Occipital lobe (tissue), 2 donors: Measurements from ENCODE around the gene DSCAM. TPM values are rescaled to one million over a fixed set of nuclear protein-coding genes. Genes with fewer than 3 reads are reported as not detected.
A peak's percentile ranks its signal among the peaks of the same experiment; 100 is the strongest.
"Not testable (repeated sequence)": the region's sequence is repeated elsewhere in the genome, so short reads cannot be mapped to it uniquely, and the experiment has no call there.

ENCODE experiments used
- DNase-seq: peaks from one replicate; lab custom pipeline; 2025; lab: John Stamatoyannopoulos, UW
- total RNA-seq: library from RNA; depleted of rRNA; stranded (reverse); fragments of >200 nt; gene quantifications from one replicate; pipeline ENCODE4 v1.2.3, GENCODE V29; 2014

Gene DSCAM
- total RNA-seq, 1 donor from 2014 or later: 13.3 TPM

- no peak for DNase-seq
These were observed 660.9 kb downstream of the DSCAM start for GRCh38 chr21:40186045-40186444.

- no peak for DNase-seq
These were observed 661.8 kb downstream of the DSCAM start for GRCh38 chr21:40185208-40185607.

GRCh38 chr21:40182491-40182890, 664.5 kb downstream of the DSCAM start:
- DNase-seq: not testable (repeated sequence)

DNA sequence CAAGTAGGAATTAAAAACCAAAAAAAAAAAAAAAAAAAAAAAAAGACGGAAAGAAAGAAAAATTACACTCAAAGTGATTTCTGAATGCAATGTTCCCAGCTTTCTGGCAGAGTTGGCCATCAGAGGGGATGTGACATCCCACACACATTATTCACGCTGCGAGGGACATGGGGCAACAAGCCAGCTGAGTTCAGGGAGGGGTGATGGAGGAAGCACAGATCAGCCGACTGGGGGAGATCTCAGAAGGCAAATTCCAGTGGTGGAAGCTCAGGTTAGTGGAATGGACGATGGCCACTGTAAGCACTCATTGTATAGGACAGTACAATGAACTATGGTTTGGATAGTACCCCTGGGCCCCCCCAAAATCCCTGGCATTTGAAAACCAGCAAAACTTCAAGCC, 667.8 kb downstream of the DSCAM start:
- DNase-seq: no peak

- no peak for DNase-seq
These were observed 668.2 kb downstream of the DSCAM start for GRCh38 chr21:40178726-40179125.

DNA sequence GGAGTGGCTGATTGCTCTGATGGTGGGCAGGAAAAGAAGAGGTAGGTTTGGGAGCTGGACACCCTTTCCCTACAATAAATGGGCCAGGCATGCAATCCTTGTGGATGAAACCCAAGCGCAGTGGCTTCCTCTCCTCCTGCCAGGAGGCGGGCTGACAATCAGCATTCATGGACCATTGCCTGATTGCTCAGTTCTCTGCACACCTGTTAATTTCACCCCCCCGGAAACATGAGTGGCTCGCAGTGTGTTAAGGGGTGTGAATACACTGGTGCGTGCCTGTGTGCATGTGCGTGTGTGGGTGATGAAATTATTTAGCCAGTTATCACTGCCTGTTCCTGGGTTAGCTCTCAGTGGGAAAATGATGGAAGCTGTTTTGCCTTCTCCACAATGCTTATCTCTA, 669.0 kb downstream of the DSCAM start:
- no peak for DNase-seq

GRCh38 chr21:40176724-40177123, 670.2 kb downstream of the DSCAM start:
- no peak for DNase-seq

DNA sequence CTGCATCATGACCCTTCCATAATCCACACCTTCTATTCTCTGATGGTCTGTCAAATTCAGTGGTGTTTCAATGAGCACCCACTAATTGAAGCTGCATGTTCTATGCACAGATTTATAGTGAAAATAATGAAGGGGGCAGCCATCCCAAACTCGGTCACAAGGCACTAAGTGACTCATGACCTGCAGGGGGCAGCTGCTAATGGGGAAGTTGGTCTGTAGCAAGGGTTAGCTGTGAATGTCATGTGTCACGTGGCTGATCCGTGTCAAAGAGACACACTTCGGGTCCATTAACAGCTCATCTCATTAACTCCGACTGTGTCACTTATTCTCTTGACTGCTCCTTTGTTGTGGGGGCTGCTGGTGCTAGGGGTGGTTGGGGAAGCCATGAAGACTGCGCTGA, 673.1 kb downstream of the DSCAM start:
- no peak for DNase-seq

DNA sequence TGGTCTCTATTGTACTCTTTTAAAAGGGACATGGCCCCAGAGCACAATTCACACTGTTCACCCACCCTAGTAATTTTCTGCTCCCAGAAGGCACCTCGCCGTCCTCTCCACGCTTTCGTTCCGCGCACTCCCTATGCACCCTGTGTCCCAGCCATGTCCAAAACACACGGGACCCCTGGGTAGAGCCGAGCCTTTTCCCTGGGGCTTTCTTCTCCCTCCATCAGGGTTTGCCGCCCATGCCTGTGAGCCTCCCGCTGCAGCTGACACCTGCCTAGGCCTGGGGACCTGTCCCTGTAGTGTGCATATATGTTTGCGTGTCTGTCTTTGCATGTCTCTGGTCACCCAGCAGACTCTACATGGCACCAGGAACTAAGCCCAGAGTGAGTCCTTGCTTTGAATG, 677.0 kb downstream of the DSCAM start:
- DNase-seq: no peak

DNA sequence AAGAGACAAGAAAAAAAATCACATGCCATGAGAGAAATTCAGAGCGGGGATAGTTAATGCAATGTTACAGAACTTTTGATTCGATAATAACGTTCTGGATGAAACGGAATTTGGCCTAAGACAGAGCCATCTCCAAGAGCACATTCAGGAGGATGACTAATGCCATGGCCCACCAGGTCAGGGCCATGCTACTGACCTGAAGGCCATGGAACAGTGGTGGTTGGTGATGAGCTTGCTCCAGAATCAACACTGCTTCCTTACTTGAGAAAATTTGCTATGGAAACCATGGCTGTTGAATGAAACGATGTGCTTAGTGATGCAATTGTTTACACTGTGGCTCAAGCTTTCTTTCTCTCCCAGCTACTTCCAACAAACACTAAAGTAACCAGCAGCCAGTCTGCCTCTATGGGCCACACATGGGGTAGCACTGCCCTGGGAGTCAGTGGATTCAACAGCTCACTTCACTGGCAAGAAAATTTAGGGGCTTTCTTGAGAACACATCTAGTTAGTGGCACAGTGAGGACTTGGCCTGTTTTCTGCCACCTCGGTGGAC, 680.6 kb downstream of the DSCAM start:
- no peak for DNase-seq

- DNase-seq: no peak
These were observed 681.2 kb downstream of the DSCAM start for GRCh38 chr21:40165773-40166070.

GRCh38 chr21:40164905-40165772, 681.8 kb downstream of the DSCAM start:
- no peak for DNase-seq

DNA sequence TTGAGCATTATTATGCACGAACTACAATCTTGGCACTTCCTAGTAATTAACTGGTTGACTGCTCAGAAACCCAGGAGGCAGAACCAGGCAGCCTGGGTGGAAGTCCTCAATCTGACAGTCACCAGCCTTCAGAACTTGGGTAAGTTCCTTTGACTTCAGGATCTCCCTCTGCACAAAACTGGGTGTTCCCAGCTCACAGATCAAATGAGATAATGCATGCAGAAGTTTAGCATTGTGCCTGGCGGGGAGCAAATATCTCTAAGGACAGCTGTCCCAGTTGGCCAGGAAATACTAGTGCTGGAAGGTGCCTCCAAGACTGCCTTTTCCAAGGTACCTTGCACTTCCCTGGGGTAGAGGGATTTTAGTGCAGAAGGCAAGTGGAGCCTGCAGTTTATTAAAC, 684.9 kb downstream of the DSCAM start:
- no peak for DNase-seq

DNA sequence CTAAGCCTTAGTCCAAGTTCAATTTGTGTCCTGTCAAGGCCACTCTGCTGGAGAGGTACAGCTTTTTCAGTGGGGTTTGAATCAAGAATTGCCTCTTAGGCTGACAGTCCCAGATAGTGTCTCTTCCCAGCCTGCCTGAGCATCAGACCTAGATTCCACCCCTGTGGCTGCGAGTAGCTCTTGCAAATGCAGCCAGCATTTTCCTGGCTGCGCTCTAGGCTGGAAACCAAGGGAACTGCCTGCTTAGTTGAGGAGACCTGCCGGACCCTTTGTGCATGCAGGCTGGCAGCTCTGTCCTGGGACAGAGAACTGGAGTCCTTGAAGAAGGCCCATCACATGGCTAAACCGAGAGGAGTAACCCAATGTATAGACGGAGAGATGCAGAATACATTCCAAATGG, 686.0 kb downstream of the DSCAM start:
- DNase-seq: no peak

- no peak for DNase-seq
These were observed 688.6 kb downstream of the DSCAM start for GRCh38 chr21:40158366-40158765.

GRCh38 chr21:40155563-40155962, 691.4 kb downstream of the DSCAM start:
- DNase-seq: no peak

- no peak for DNase-seq
These were observed 693.6 kb downstream of the DSCAM start for GRCh38 chr21:40153351-40153750.

- no peak for DNase-seq
These were observed 694.5 kb downstream of the DSCAM start for GRCh38 chr21:40152476-40152875.

- no peak for DNase-seq
These were observed 695.3 kb downstream of the DSCAM start for GRCh38 chr21:40151611-40152010.

DNA sequence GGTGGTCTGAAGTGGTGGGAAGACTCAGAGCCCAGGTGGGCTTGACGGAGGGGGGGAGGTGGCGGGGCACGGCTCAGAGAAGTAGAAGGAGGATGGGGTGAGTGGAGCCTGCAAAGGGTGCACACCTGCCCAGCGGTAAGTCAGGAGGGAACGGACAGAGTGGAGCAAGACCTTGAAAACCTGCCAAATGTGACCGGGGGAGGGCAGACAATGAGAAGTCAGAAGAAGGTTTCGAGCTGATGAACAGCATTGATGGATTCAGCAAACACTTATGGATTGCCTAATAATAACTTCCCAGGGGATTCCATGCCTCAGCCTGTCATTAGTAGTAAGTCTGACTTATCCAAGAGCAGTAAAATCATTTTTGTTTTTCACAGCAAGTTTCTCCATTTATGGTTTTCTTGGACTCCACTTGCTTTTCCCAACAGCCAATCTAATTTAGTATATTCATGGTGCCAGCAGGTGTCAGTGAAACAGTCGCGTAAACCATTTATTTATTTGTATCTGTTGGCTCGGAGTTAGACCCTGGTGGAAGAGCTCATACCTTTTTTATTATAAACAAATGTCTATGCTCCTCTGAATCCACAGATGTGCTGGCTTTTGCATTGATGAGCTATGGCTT, 700.6 kb downstream of the DSCAM start:
- no peak for DNase-seq

GRCh38 chr21:40143822-40144525, 703.0 kb downstream of the DSCAM start:
- DNase-seq: peak; percentile 10

DNA sequence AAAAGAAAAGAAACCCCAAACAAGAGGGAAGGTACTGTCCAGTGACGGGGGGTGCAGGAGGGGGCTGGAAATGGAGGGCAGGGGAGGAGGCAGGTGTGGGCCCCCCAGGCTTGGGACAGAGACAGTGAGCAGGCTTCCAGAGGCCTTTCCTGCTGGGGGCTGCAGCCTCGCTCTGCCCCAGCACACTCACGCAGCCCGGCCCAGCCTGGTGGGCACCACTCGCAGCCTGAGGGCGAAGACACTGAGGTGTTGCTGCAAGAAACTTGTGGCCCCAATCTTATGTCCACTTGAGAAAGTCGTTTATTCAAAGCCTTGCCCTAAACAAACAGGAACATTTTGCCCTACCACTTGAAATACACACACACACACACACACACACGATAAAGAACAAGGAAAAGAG, 705.3 kb downstream of the DSCAM start:
- DNase-seq: no peak
